ENCODE results near the gene STPG1.

STPG1 gene

DNA sequence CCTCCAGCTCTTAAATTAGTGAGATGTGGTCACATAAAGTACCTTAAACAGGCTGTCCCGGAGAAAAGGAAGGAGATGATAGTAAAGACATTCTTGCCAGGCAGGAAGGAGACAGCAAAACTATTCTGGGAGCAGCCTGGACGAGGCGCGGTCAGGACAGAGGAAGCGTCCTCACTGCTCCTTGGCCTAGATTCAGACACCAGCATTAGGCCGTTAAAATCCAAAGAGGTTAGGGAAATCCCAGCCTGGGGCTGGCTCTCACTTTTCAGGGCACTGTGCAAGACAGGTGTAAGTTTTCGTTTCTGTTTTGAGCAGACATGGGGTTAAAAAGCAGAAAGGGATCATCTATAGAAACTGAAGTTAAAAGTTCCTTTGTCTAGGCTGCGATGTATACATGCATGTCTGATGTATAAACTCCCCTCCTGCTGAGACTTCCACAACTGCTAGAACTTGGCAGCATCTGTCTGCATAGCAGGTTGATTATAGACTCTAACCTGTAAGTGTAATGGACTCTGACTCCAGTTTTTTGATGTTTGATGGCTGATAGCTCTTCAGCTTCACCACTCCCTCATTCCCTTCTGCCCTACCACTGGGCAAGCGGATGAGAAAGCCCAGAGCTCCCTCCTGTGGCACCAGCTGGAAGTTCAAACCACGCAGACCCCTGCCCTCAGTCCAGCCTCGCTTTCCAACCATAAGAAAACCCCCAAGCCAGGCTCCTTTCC is 21.5 kb downstream of the STPG1 start:
- DNase-seq: peak; percentile 40

DNA sequence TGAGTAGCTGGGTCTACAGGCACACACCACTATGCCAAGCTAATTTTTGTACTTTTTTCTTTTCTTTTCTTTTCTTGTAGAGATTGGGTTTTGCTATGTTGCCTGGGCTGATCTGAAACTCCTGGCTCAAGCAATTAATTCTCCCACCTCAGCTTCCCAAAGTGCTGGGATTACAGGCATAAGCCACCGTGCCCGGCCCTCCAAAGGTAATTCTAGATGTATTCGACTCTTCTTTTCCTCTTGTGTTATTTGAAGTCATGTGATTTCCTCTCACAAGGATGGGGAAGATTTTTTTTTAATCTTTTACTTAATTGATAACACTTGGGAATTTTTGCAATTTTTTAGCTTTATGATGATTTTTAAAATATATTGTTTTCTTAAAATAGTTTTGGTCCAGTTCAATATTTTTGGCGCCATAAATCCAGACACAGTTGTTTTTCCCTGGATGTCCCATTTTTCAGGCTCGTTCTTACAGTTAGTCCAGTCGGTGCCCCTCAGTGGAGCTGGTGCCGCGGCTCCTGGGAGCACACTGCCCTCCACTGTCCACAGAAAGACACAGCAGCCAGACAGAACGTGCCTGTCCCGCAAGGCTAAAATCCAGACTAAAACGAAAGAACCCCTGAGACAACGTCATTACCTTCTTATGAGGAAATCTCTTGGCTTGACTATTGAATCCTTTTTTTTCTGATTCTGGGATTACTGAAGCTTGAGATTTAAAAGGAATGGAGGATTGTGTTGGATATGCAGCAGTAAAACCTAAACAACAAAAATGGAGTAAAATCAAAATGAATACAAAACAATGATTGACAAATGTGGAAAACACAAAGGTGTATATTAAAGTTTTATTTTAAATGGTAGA is 22.4 kb downstream of the STPG1 start:
- DNase-seq: peak; percentile 40

DNA sequence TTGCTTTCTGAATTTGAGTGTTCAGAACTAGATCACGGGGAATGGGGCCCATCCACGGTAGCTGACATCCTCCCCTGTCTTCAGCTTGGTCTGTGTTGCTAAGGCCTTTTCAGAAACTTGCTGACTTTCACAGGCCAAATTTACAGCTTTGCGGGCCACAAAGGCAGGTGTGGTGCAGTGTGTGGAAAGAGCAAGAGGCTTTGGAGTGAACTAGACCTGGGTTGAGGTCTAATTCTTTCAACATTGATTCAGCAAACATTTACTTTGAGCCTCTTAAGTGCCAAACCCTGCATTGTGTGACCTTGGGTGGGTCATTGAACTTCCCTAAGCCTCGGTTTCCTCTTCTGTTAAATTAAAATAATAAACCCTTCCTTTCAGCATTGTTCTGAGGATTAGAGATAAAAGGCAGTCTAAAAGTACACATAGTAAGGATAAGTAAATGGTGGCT is 24.3 kb downstream of the STPG1 start:
- peak; percentile 57 for DNase-seq

DNA sequence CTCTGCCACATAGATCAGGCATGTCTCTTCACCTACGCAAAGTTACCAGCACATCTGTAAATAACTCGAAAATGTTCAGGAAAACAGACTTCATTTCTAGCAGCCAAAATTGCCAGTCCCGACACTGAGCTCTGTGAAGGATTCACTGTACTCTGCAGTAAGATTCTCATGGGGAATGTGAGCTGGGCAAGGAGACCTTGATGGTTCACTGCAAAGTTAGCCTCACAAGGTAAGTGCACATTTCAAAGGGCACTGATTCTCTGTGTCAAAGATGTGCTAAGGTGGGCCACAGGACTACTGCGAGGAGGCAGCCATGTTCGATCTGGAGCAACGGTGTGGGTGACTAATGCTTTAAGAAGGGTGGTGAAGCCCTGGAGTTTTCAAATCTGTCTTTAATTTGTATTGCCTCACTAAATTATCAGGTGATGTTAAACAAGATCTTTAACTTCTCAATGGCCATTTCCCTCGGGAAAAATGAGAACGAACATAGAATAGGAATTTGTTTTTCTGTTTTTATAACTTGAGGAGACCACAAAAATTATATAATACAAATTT is 25.2 kb downstream of the STPG1 start:
- no peak for DNase-seq

DNA sequence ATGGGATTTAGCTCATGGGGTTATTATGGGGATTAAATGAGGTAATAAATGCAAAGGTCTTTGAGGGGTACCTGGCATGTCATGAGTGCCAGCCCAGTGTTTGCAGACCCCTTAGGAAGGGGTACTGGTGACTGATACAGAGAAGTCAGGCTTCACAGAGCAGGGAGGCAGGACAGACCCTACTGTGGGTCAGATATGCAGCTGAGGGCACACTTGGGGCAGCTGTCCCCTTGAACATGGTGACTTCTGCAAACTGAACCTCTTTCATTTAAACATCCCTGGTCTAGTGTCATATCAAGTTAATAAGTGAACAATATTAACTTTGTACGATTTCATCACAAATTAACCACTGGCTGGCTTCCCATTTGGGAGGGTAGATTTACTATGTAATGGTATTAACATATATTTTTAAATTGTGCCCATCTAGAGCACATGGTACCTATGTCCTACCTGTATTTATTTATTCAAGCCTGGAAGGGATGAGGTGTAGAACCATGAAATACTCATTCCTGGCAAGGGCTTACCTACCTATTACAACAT is 25.9 kb downstream of the STPG1 start:
- no peak for DNase-seq

DNA sequence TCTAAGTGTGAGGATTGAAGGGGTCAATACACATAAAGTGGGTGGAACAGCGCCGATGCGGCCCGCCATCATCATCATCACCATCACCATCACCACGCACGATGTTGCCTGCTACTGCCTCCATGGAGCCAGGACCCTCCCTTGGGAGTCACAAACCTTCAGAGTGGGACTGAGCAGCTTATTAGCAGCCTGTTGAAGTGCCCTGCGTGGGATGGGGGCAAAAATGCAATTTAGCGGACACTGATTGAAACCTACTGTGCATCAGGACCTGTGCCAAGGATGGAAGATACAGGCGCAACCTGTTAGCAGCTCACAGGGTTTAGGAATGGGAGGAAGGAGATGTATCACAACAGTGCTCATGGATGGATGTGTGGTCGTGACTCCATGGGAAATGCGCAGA is 26.7 kb downstream of the STPG1 start:
- no peak for DNase-seq

DNA sequence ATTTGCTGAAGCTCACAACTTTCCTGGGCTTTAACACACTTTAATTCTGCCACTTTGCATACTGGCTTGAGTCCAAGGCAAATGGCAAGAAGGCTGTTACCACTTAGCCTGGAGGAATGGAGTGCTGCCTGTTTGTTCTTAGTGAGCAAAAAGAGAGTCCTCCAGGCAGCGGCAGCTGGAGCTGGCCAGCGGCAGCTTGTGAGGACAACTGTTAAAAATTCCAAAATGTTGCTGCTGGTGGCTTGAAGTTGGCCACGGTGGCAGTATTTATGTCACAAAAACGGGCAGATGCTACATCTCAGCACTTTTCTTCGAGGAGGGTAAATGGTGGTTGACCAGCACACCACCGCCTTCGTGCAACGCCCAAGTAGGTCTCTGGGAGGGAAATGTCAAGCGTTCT is 27.3 kb downstream of the STPG1 start:
- peak; percentile 23 for DNase-seq

DNA sequence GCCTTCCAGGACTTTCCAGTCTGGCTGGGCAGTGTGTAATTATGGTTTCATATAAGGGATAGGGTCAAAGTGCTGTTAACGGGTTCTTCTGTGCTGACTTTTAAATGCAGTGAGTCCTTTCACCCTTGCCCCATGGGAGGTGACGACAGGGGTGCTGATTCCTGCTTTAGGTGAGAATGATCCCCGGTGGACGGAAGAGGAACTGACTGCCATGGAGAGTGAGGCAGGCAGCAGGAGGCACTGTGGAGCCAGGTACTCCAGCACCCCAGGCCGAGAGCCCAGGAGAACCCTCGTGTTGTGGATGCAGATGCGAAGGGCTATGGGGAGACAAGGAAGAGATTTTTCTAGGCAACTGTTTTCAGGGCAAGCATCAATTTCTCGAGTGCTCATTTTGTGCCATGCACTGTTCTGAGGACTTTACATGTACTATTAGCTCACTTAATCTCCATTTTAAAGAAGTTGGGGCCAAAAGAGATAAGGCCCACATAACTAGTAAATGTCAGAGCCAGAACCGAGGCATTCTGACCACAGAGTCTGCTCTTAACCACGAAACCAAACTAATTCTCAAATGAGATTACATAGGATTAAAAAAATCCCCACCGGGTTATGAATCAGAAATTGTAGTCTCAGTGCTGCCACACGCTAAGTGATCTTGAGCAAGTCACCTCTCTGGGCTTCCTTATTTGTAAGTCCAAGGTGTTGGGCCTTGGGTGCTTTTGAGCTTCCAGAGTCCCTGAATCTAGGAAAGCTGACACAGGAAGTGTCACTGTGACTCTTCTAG is 28.2 kb downstream of the STPG1 start:
- no peak for DNase-seq

DNA sequence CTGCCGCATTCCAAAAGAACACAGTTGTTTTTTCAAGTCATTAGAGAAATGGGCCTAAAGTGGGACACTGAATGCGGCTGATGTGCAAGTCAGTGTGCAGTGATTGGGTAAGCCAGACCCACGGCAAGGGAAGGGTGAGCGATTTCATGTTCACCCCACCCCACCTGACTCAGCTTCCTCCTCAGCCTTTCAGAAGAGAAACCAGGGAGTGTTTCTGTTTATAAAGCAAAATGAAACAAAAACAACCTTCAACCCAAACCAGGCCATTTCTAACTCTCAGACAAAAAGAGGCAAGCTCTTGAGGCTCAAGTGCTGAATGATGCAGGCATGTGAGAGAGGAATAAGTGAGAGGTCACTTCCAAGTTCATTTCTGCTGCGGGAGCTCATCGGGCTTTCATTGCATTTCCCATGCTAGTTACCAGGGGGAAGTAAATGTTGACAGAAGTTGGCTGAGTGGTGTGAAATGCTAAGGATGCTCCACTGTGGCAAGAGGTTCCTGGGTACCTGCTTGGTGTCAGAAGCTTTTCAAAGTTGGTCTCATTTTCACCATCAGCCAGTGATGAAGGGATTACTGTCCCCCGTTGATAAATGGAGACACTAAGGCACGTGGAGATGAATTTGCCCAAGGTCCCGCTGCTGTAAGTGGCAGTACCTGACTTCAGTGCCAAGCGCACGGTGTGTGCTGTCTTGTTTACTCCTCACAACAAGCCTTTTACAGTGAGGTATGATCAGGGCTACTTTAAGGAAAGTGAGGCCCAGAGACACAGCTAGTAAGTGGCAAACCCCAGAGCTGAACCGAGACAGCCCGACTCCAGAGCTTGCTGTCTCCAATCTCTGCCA is 29.1 kb downstream of the STPG1 start:
- no peak for DNase-seq

DNA sequence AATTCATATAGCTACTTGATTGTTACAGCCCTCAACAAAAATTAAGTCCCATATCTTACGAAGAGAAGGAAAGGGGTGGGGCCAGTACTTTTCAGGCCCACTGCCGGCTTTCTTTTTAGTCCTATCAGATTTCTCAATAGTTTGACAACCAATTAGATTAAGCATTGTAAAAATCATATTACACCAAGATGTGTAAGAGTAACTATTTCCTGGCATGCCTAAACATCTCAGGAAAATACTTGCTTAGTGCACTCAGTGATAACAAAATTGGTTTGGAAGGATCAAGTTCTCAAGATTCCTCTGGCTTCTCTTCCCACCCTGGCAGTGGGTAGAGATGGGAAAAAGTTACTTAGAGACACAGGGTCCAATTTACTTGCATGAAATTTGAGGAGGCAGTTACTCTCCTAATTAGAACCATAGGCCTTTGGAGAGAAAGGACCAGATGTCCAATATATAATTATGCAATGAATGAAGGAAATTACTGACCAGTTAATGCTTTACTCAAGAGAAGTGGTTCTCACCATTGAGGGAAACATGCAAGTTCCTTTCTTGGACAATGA is 30.1 kb downstream of the STPG1 start:
- DNase-seq: no peak

DNA sequence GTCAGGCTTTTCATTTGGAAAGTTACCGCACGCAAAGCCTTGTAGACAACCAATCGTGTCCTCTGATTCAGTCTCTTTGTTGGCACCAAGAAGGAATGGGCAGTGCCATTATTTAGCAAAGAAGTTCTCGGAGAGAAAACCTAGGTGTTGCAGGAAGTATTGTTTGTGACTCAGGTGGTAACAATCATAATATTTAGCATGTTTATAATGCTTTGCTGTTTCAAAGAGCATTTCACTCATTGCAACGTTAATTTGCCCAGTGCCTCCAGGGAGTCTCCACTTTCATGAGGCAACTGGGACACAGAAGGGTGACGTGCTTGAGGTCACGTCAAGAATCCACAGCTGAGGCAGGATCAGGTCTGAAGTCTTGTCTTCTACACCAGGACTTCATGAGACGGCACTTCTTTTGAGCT is 31.4 kb downstream of the STPG1 start:
- DNase-seq: no peak

DNA sequence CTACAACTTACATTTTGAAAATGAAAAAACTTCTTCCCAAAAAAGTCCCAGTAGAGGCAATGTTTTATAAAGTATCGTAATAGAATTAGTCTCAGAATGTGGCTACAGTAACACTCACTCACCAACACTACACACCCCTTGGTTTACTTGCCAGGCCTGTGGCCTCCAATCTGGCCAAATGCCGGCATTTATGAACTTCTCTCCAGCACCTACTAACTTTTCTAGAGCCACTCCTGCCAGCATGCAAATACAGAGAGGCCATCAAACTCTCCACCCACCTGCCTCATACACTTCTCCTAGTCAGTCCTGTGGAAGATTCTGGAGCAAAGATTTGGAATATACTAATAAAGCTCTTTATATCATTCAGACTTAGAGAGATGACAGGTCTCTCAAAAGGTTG is 32.3 kb downstream of the STPG1 start:
- DNase-seq: no peak

DNA sequence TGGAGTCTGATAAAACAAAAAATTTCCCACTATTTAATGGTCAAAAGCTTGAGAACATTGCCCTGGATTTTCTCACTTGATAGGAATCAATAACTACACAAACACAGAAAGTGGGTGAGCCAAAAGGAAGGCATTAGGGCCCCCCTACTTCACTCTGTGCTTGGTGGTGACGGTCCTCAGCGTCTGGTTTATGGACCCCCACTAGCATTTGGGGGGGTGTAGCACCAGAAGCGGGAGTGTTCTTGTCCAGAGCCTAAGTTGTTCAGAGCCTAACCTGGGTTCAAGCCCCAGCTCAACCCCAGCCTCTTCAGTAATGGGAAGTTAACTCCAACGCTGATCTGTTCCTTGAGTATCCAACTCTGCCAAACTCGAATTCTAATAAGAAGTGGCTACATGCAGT is 33.1 kb downstream of the STPG1 start:
- no peak for DNase-seq

DNA sequence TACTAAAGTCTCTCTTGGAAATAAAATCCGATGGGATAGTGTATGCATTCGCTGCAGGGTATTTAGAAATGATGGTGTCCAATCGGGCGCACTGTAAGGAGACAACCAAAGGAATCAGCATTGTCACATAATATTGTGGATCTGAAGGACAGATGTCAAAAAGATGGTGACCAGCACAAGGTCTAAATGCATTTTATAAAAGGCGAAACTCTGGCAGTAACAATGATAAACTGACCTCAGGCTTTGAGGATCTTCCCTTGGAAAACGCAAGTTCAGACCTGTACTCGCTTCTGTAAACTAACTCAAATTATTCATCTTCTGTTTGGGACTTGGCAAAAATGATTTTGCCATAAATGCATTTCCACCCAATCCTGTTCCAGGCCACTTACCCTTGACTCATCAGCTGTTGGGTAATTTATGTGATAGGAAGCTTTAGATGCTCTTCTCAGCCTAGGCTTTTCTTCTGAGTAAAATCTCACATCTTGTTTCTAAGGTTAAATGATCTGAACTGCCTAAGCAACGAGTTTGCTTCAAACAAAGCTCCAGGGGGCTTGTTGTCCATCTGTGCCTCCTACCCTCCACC is 33.8 kb downstream of the STPG1 start:
- no peak for DNase-seq

DNA sequence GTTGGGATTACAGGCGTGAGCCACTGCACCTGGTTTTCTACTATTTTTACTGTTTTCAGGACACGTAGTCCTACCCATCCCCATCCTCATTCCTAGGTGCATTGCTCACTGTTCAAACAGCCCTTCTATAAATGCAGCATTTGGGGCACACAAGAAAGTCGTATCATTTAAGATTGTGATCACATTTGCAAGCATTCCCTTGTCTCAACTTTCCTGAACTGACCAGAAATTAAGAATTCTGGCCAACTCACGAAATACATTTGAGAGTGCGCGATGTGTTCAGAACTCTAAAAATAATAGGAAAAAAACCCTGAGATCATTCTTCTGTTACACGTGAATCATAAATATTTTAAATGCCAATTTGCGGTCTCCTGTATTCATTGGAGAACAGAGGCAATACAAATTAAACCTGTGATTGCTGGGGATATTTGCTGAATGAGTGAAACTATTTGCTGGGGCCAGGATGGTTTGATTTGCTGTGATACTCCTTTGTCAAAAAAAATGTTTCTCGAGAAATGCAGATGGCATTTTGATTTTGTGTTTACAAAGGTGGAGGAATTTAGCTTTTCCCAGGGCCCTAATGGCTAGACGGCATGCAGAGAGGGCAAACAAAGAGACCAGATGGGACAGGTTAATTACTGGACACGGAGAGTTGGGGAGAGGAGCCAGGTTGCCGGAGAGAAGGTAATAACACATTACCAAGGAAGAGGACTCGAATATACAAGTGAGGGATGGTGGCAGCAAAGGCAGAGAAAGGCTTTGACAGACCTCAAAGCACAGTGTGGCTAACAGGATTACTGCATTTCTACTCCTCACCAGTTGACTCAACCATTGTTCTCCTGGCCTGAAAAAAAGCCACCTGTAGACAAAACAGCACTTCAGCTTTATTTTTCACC is 38.4 kb downstream of the STPG1 start:
- no peak for DNase-seq

DNA sequence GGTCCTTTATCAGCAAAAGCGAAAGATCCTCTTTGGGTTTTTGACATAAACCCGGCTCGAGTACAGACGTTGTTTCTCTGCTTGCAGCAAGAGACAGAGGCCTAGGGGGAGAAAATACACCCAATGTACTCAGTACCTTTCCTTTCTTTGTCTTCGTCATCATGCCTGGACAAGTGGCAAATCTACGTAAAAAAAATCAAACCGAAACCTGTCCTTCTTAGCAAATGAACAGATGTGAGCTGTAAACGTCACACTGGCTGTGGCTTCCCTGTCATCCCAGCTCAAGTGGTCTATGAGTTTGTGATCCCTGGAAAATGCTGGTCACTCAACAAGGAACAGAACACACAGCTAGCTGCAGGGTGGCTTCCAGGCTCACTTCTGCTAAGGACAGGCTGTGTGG is 39.9 kb downstream of the STPG1 start:
- no peak for DNase-seq

DNA sequence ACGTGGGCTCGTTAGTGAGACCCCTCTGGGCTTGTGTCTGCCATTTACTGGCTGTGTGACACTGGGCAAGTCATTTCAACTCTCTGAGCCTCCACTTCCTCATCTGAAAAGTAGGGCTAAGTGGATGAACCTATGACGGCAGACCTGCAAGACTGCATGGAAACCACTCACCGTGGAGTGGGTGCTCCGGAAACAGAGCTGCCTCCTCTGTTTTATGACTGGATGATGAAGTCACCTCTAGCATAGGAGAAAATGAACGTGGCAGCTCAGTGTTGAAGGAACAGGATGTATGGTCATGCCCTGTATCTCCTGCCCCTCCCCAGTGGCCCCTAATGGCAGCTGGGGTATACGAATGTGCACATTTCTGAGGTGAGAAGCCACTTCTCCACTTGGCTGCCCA is 40.5 kb downstream of the STPG1 start:
- DNase-seq: peak; percentile 23

DNA sequence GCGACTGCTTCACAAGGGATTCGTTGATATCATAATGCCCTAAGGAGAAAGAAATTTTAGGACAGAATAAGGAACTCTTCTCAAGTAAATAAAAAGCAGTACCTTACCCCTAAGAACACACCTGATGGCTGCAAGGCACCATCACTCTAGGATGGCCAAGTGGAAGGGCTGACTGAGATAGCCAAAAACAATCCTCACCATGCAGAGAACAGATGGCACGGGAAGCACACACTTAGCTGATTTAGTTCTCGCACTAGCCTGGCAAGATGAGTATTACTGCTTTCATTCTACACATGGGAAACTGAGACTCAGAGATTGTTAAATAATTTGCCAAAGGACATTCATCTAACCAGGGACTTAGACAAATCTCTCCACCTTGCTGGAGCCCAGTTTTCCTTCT is 43.8 kb downstream of the STPG1 start:
- no peak for DNase-seq

DNA sequence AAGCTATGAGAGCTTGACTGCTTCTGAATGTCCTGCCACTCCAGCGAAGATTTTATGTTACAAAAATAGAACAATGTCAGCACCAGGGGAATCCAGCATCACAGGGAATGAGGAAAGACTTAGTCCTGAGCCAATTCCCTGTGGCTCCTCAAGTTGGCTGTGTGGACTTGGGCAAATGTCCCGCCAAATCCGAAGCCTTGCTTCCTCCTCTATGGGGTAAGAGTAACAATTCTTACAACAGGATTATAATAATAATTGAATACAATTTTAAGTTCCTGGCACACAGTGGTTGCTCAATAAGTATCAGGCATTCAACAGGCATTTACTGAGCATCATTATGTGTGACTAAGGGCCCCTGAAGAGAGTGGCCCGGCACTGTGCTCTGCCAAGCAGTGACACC is 44.4 kb downstream of the STPG1 start:
- no peak for DNase-seq

DNA sequence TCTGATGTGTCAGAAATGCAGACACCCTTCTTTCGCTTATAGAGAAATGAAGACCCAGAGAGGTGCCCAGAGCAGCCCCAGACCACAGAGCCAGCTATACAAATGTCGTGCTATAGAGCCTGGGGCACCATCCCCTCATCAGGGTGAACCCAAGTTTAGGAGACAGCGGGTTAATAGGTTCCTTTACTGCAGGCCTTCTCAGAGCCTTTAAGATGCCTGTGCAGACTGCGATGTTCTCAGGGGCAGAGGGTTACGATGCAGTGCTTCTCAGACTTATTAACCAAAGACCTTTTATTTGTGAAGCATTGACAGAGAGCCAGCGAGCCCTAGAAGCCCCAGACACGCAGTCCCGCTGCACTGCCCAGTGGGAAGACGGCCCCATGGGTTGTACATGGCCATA is 46.9 kb downstream of the STPG1 start:
- DNase-seq: no peak

Measured in DMS153 (cell line).